K562 (cell line): Measurements from ENCODE around the gene PRTN3. TPM values are rescaled to one million over a fixed set of nuclear protein-coding genes. Genes with fewer than 3 reads are reported as not detected.
A peak's percentile ranks its signal among the peaks of the same experiment; 100 is the strongest.

Source experiments
- BCL6 ChIP-seq: fragments of 250-450 bp; sonication (Bioruptor Pico); IDR thresholded peaks from 2 replicates; pipeline ENCODE4 v1.4.0; 2020
- CAMTA2 ChIP-seq: fragments of 250-450 bp; sonication (Bioruptor Pico); conservative IDR thresholded peaks from 2 replicates; pipeline ENCODE4 v1.5.1; 2022
- CGGBP1 ChIP-seq: fragments of 250-450 bp; sonication (Bioruptor Pico); IDR thresholded peaks from 2 replicates; pipeline ENCODE4 v1.9.0; 2021; ENCODE audit warnings: mild to moderate bottlenecking
- DEAF1 ChIP-seq: fragments of 450-650 bp; formaldehyde crosslinking; IDR thresholded peaks from 2 replicates; pipeline ENCODE4 v1.4.0; 2020; ENCODE audit warnings: mild to moderate bottlenecking, moderate library complexity
- FOS ChIP-seq: IDR thresholded peaks from 3 replicates; pipeline ENCODE4 v1.6.1; 2011; ENCODE audit not compliant: insufficient read length; ENCODE audit errors: extremely low read depth
- FOXA3 ChIP-seq, 2 experiments: fragments of 450-650 bp in 1 of 2; sonication (generic) in 1 of 2; formaldehyde crosslinking; IDR thresholded peaks in 1 of 2; conservative IDR thresholded peaks in 1 of 2; 2 replicates each; pipeline versions ENCODE4 v1.4.0 to v1.8.0; 2020 to 2022; ENCODE audit warnings: mild to moderate bottlenecking in 2 of 2, missing genetic modification reagents in 1 of 2
- HDAC3 ChIP-seq: fragments of 450-650 bp; IDR thresholded peaks from 2 replicates; pipeline ENCODE4 v1.6.1; 2018; ENCODE audit warnings: borderline replicate concordance, mild to moderate bottlenecking, moderate library complexity; ENCODE audit not compliant: partially characterized antibody
- HDAC6 ChIP-seq: IDR thresholded peaks from 2 replicates; pipeline ENCODE4 v1.6.1; 2012; ENCODE audit warnings: low read depth, mild to moderate bottlenecking, control low read depth, inconsistent platforms, low read length, moderate library complexity
- HEY1 ChIP-seq: fragments of 250-450 bp; sonication (Bioruptor Pico); IDR thresholded peaks from 2 replicates; pipeline ENCODE4 v1.5.0; 2020; ENCODE audit warnings: mild to moderate bottlenecking, moderate library complexity, borderline replicate concordance
- HNRNPUL1 ChIP-seq: fragments of 200-400 bp; formaldehyde crosslinking; IDR thresholded peaks from 2 replicates; pipeline ENCODE4 v1.6.1; 2017; ENCODE audit warnings: low read length
- IRF1 ChIP-seq: sonication (generic); formaldehyde crosslinking; IDR thresholded peaks from 2 replicates; pipeline ENCODE4 v1.8.0; 2022; ENCODE audit warnings: missing genetic modification reagents, mild to moderate bottlenecking, borderline replicate concordance
- MYBL2 ChIP-seq, 2 experiments: fragments of 450-650 bp in 1 of 2; sonication (generic) in 1 of 2; formaldehyde crosslinking in 1 of 2; IDR thresholded peaks; 2 replicates each; pipeline versions ENCODE4 v1.6.1 to v1.8.1; 2017 to 2022; ENCODE audit warnings: borderline replicate concordance in 1 of 2, inconsistent platforms in 1 of 2, low read depth in 1 of 2, mild to moderate bottlenecking in 1 of 2, missing genetic modification reagents in 1 of 2, moderate library complexity in 1 of 2
- POLR2A ChIP-seq: fragments of 450-650 bp; conservative IDR thresholded peaks from 2 replicates; pipeline ENCODE4 v1.6.1; 2016
- PRPF4 ChIP-seq: fragments of 200-400 bp; formaldehyde crosslinking; IDR thresholded peaks from one replicate; pipeline ENCODE4 v1.6.1; 2017; ENCODE audit warnings: low read length, low read depth, mild to moderate bottlenecking; ENCODE audit not compliant: insufficient read depth, poor library complexity, severe bottlenecking
- PTBP1 ChIP-seq: fragments of 200-400 bp; formaldehyde crosslinking; IDR thresholded peaks from 2 replicates; pipeline ENCODE4 v1.6.1; 2017; ENCODE audit warnings: low read depth, low read length
- PURB ChIP-seq: sonication (generic); formaldehyde crosslinking; IDR thresholded peaks from 2 replicates; pipeline ENCODE4 v1.9.0; 2021; ENCODE audit warnings: low read depth, mild to moderate bottlenecking, missing genetic modification reagents
- RBM22 ChIP-seq: fragments of 200-400 bp; formaldehyde crosslinking; IDR thresholded peaks from 2 replicates; pipeline ENCODE4 v1.6.1; 2018; ENCODE audit warnings: low read length, low read depth; ENCODE audit not compliant: poor library complexity, severe bottlenecking
- RFX7 ChIP-seq: fragments of 250-450 bp; sonication (Bioruptor Pico); IDR thresholded peaks from 2 replicates; pipeline ENCODE4 v1.5.1; 2021; ENCODE audit warnings: mild to moderate bottlenecking
- SIX5 ChIP-seq, 2 experiments: IDR thresholded peaks; 2 replicates each; pipeline ENCODE4 v1.6.1; 2011; ENCODE audit warnings: low read length in 2 of 2, borderline replicate concordance in 1 of 2, low read depth in 1 of 2, mild to moderate bottlenecking in 1 of 2, moderate library complexity in 1 of 2; ENCODE audit not compliant: insufficient read depth in 1 of 2
- TFAP4 ChIP-seq: sonication (generic); formaldehyde crosslinking; IDR thresholded peaks from 2 replicates; pipeline ENCODE4 v1.8.0; 2022; ENCODE audit warnings: missing genetic modification reagents, mild to moderate bottlenecking, moderate library complexity, borderline replicate concordance
- TRIM28 ChIP-seq: fragments of 450-650 bp; IDR thresholded peaks from 2 replicates; pipeline ENCODE4 v1.6.1; 2017
- WHSC1 ChIP-seq: IDR thresholded peaks from one replicate; pipeline ENCODE4 v1.6.1; 2012; ENCODE audit warnings: low read length, control low read depth, inconsistent platforms
- ZKSCAN1 ChIP-seq: fragments of 150-350 bp; IDR thresholded peaks from 2 replicates; pipeline ENCODE4 v1.6.1; 2016; ENCODE audit warnings: low read depth, low read length
- ZNF121 ChIP-seq: sonication (generic); formaldehyde crosslinking; conservative IDR thresholded peaks from 2 replicates; pipeline ENCODE4 v1.8.0; 2022; ENCODE audit warnings: missing genetic modification reagents
- ZNF431 ChIP-seq: sonication (generic); formaldehyde crosslinking; IDR thresholded peaks from 2 replicates; pipeline ENCODE4 v1.8.0; 2022; ENCODE audit warnings: mild to moderate bottlenecking, missing genetic modification reagents
- ZNF77 ChIP-seq: fragments of 250-450 bp; sonication (Bioruptor Pico); IDR thresholded peaks from 2 replicates; pipeline ENCODE4 v1.5.0; 2020
- polyA plus RNA-seq, 8 experiments: library from polyadenylated mRNA; depleted of rRNA in 4 of 8; stranded (reverse) in 5 of 8; unstranded in 3 of 8; fragments of >200 nt; fragmentation: Nextera tagmentation in 2 of 8; fragmentation: Illumina TruSeq in 1 of 8; extraction: Ambion mirVana in 2 of 8; extraction: Trizol in 1 of 8; gene quantifications; 2 replicates each; pipeline versions ENCODE4 v1.2.1 to v1.2.3, GENCODE V29; 2011 to 2014; ENCODE audit warnings: inconsistent platforms in 1 of 8, missing spikeins in 1 of 8
- total RNA-seq, 7 experiments: library from RNA; depleted of rRNA in 6 of 7; stranded (reverse); fragments of >200 nt in 6 of 7; fragmentation: Illumina TruSeq in 2 of 7; extraction: Trizol in 2 of 7; gene quantifications; 2 replicates each; pipeline versions ENCODE4 v1.2.1 to v1.2.3, GENCODE V29; 2011 to 2021; ENCODE audit warnings: low replicate concordance in 1 of 7

The PRTN3 gene
- total and polyA plus RNA-seq, 9 of the 15 experiments (the other 6 are each of a cell fraction or from before 2014, with no cell fraction given): 0.14 to 0.86 (median 0.43) TPM; not detected in 3

GRCh38 chr19:868458-869244 is 27.9 kb downstream of the PRTN3 start (continued):
- TF ChIP-seq DEAF1 (CRISPR knock-in tag) (no peak), CAMTA2 (no peak), TRIM28 (no peak), RFX7 (CRISPR knock-in tag) (no peak), HEY1 (CRISPR knock-in tag) (no peak), CGGBP1 (no peak), ZNF121 (CRISPR knock-in tag) (no peak), PTBP1 (0 out of 2 replicates have a peak, but pooled peaks have one; percentile 39), ZNF431 (CRISPR knock-in tag) (no peak), FOS (no peak), IRF1 (no peak), PURB (CRISPR knock-in tag) (no peak), BCL6 (CRISPR knock-in tag) (no peak), HDAC3 (no peak), POLR2A (peak; percentile 67), PRPF4 (peak; percentile 50), MYBL2 (IDR thresholded peaks at IDR 0.05; ENCODE audit: low read depth) (no peak), MYBL2 (CRISPR knock-in tag; IDR thresholded peaks at IDR 0.05; ENCODE audit: borderline replicate concordance) (no peak), HDAC6 (no peak), FOXA3 (CRISPR knock-in tag; conservative IDR thresholded peaks at IDR 0.05 in 1 of 2, IDR thresholded peaks at IDR 0.05 in 1 of 2) (0 out of 4 replicates have a peak, but pooled peaks of 1 of the 2 experiments have one; percentile 20), ZKSCAN1 (no peak), ZNF77 (CRISPR knock-in tag) (no peak), HNRNPUL1 (no peak), RBM22 (peak; percentile 87), SIX5 (IDR thresholded peaks at IDR 0.05; ENCODE audit: borderline replicate concordance in 1 of 2, insufficient read depth in 1 of 2, low read depth in 1 of 2, low read length in 2 of 2) (no peak), TFAP4 (CRISPR knock-in tag) (peak; percentile 35; the same call in 1 of the 2 replicates), WHSC1 (no peak)
